GM12878 (cell line): ENCODE measurements around the gene ATXN1. TPM values are rescaled to one million over a fixed set of nuclear protein-coding genes. Genes with fewer than 3 reads are reported as not detected.

Experiments
- ATAC-seq: fragments of 200-7000 bp; cut with Tn5 transposase; 3 replicates; pipeline ENCODE4 v1.9.1; 2020; ENCODE audit warnings: mild to moderate bottlenecking, moderate library complexity
- BruUV-seq: library from RNA; stranded (reverse); fragments of 400-500 nt; replicated peaks from 2 replicates; lab custom pipeline; 2021; lab: Mats Ljungman, UMichigan
- CTCF ChIA-PET: fragments of 300-600 bp; sonication (Branson Sonifier 250); formaldehyde crosslinking; extraction: SDS; loops from one replicate; lab custom pipeline; 2021; ENCODE audit warnings: inconsistent platforms; lab: Yijun Ruan, JAX
- POLR2A ChIA-PET: fragments of 350-600 bp; formaldehyde crosslinking; extraction: SDS; loops from one replicate; lab custom pipeline; 2021; ENCODE audit warnings: inconsistent platforms; lab: Charles Lee
- RAD21 ChIA-PET: fragments of 300-600 bp; sonication (Branson Sonifier 250); formaldehyde crosslinking; loops from one replicate; lab custom pipeline; 2023; ENCODE audit warnings: antibody characterized with exemption; ENCODE audit not compliant: unreplicated experiment; lab: Charles Lee
- SMC1A ChIA-PET: fragments of 300-600 bp; sonication (Branson Sonifier 250); formaldehyde crosslinking; loops from one replicate; lab custom pipeline; 2023; ENCODE audit not compliant: unreplicated experiment, uncharacterized antibody; lab: Charles Lee
- DNase-seq: peaks from one replicate; pipeline ENCODE4 v3.0.0-alpha.2; 2011; ENCODE audit warnings: low read depth, low spot score
- FAIRE-seq: peaks from 3 replicates; lab custom pipeline; 2011; peaks lifted over from hg19 to GRCh38; lab: Jason Lieb, UNC
- H2AFZ ChIP-seq: 2 replicates; pipeline ENCODE4 v1.6.0; 2011; ENCODE audit warnings: low read depth, low read length, control low read depth; ENCODE audit not compliant: control insufficient read depth
- H3K27ac ChIP-seq: 2 replicates; pipeline ENCODE4 v1.5.1; 2011; ENCODE audit warnings: control low read depth; ENCODE audit not compliant: control insufficient read depth, insufficient read depth
- H3K27me3 ChIP-seq, 2 experiments: replicated peaks in 1 of 2; 2 replicates each; pipeline versions ENCODE4 v1.6.0 to v1.6.1; 2011; ENCODE audit warnings: low read length in 1 of 2; ENCODE audit not compliant: control insufficient read depth in 2 of 2, insufficient read depth in 2 of 2
- H3K36me3 ChIP-seq, 2 experiments: 2 replicates each; pipeline ENCODE4 v1.5.1; 2011; ENCODE audit warnings: low read length in 1 of 2; ENCODE audit not compliant: control insufficient read depth in 2 of 2, insufficient read depth in 2 of 2
- H3K4me1 ChIP-seq: 2 replicates; pipeline ENCODE4 v1.6.1; 2011; ENCODE audit warnings: mild to moderate bottlenecking, low read length, moderate library complexity, mixed read lengths; ENCODE audit not compliant: control insufficient read depth, insufficient read depth
- H3K4me2 ChIP-seq: 2 replicates; pipeline ENCODE4 v1.6.0; 2011; ENCODE audit warnings: control low read depth; ENCODE audit not compliant: control insufficient read depth, insufficient read depth
- H3K4me3 ChIP-seq: fragments of 200-600 bp; sonication (generic); 2 replicates; pipeline ENCODE4 v1.5.1; 2016
- H3K79me2 ChIP-seq: 2 replicates; pipeline ENCODE4 v1.6.0; 2011; ENCODE audit warnings: low read length; ENCODE audit not compliant: control insufficient read depth, insufficient read depth
- H3K9ac ChIP-seq: 2 replicates; pipeline ENCODE4 v1.8.0; 2011; ENCODE audit warnings: low read length, control low read depth, mixed read lengths; ENCODE audit not compliant: control insufficient read depth, insufficient read depth
- H3K9me3 ChIP-seq: replicated peaks from 3 replicates; pipeline ENCODE4 v1.5.1; 2011; ENCODE audit warnings: mild to moderate bottlenecking, low read length; ENCODE audit not compliant: control insufficient read depth, insufficient read depth
- H4K20me1 ChIP-seq: 2 replicates; pipeline ENCODE4 v1.6.0; 2011; ENCODE audit not compliant: control insufficient read depth, insufficient read depth
- BCLAF1 ChIP-seq: fragments of 450-650 bp; IDR thresholded peaks from 2 replicates; pipeline ENCODE4 v1.6.1; 2017; ENCODE audit warnings: antibody characterized with exemption, mild to moderate bottlenecking, moderate library complexity
- CREB1 ChIP-seq: IDR thresholded peaks from 2 replicates; pipeline ENCODE4 v1.6.1; 2012; ENCODE audit warnings: low read depth, mild to moderate bottlenecking, inconsistent platforms
- E4F1 ChIP-seq: fragments of 450-650 bp; IDR thresholded peaks from 2 replicates; pipeline ENCODE4 v1.6.1; 2018; ENCODE audit warnings: borderline replicate concordance, mild to moderate bottlenecking; ENCODE audit not compliant: partially characterized antibody
- IRF4 ChIP-seq: IDR thresholded peaks from 2 replicates; pipeline ENCODE4 v1.6.1; 2011; ENCODE audit warnings: low read depth, low read length
- MXI1 ChIP-seq: fragments of 150-350 bp; IDR thresholded peaks from 2 replicates; pipeline ENCODE4 v1.6.1; 2011; ENCODE audit warnings: low read depth, mild to moderate bottlenecking, inconsistent platforms, low read length, improper control_type of control experiment
- NFIC ChIP-seq: IDR thresholded peaks from 2 replicates; pipeline ENCODE4 v1.6.1; 2012; ENCODE audit warnings: low read depth, mild to moderate bottlenecking, inconsistent platforms, low read length, moderate library complexity
- PML ChIP-seq: IDR thresholded peaks from 2 replicates; pipeline ENCODE4 v1.6.1; 2012; ENCODE audit warnings: low read length, inconsistent platforms
- SUPT20H ChIP-seq: IDR thresholded peaks from 2 replicates; pipeline ENCODE4 v1.6.1; 2011; ENCODE audit warnings: low read depth, mild to moderate bottlenecking, low read length, moderate library complexity, borderline replicate concordance; ENCODE audit not compliant: control insufficient read depth
- TCF7 ChIP-seq: IDR thresholded peaks from 2 replicates; pipeline ENCODE4 v1.6.1; 2014; ENCODE audit warnings: antibody characterized with exemption, borderline replicate concordance
- WGBS: methylation state at CpG from one replicate; pipeline ENCODE4 v1.1.6; 2016; ENCODE audit warnings: low lambda C conversion rate; ENCODE audit not compliant: insufficient replicate concordance, insufficient coverage; ENCODE audit errors: missing lambda C conversion rate; 5-methylcytosine and 5-hydroxymethylcytosine counted together
- in situ Hi-C: fragments of 300-500 bp; cut with MboI; formaldehyde crosslinking; loops from 9 replicates; pipeline ENCODE4 v1.14.3; 2018; ENCODE audit warnings: mixed read lengths
- intact Hi-C: fragments of 100-400 bp; cut with micrococcal nuclease; formaldehyde crosslinking; loops from one replicate; pipeline ENCODE4 v1.14.2; 2022; ENCODE audit not compliant: unreplicated experiment
- polyA plus RNA-seq, 11 experiments: library from polyadenylated mRNA; depleted of rRNA in 4 of 11; unstranded in 6 of 11; stranded (reverse) in 5 of 11; fragments of >200 nt; fragmentation: Nextera tagmentation in 4 of 11; fragmentation: Illumina TruSeq in 1 of 11; extraction: Ambion mirVana in 4 of 11; extraction: Trizol in 1 of 11; gene quantifications; 1 replicate in 1 of 11; 2 replicates in 10 of 11; pipeline versions ENCODE4 v1.2.1 to v1.2.3, GENCODE V29; 2011 to 2016; ENCODE audit warnings: inconsistent platforms in 2 of 11, missing spikeins in 2 of 11, low read depth in 1 of 11
- total RNA-seq, 4 experiments: library from RNA; depleted of rRNA in 3 of 4; stranded (reverse); fragments of >200 nt in 3 of 4; fragmentation: Illumina TruSeq in 1 of 4; extraction: Trizol in 1 of 4; gene quantifications; 2 replicates each; pipeline versions ENCODE4 v1.2.1 to v1.2.3, GENCODE V29; 2013 to 2021

The ATXN1 gene
- total and polyA plus RNA-seq, 10 of the 15 experiments (the other 5 are each of a cell fraction or from before 2014, with no cell fraction given), result 12.2 to 51.2 (median 20.5) TPM

- ATAC-seq (no peak), DNase-seq (no peak)
- in situ Hi-C loops (no loop called here), intact Hi-C loops (no loop called here)
- H3K9me3 ChIP-seq, result no peaks in the 10 kb centered on the region
- SMC1A ChIA-PET, result interaction anchor here (1.4 kb wide), 1 partner anchor 11 kb away, joined by 3 read pairs; no protein-coding TSS in a partner anchor
- no peak overlapping the region for H3K27ac ChIP-seq
- no peaks in the 10 kb centered on the region for H3K79me2 ChIP-seq
- H3K4me2 ChIP-seq, result no peak overlapping the region
- H4K20me1 ChIP-seq, result no peaks in the 10 kb centered on the region
- H3K4me3 ChIP-seq, result no peak overlapping the region
- POLR2A ChIA-PET, result interaction anchor here (0.6 kb wide), 1 partner anchor 775 kb away, joined by 3 read pairs; no protein-coding TSS in a partner anchor
- 28% methylated on average over 1 of the region's 1 CpG for WGBS
- H3K4me1 ChIP-seq, result no peaks in the 10 kb centered on the region
- RAD21 ChIA-PET, result interaction anchor here (1.2 kb wide), 1 partner anchor 239 kb away, joined by 3 read pairs; no protein-coding TSS in a partner anchor
- no TSS peak for BruUV-seq
- CTCF ChIA-PET, result interaction anchor here (1.0 kb wide), 1 partner anchor 59 kb away, joined by 4 read pairs; no protein-coding TSS in a partner anchor
- no peaks in the 10 kb centered on the region for H3K36me3 ChIP-seq
- no peak overlapping the region for H3K9ac ChIP-seq
- no peak overlapping the region for H2AFZ ChIP-seq
- no peaks in the 10 kb centered on the region for H3K27me3 ChIP-seq
- TF ChIP-seq NFIC, result no peak
- TF ChIP-seq E4F1, result no peak
- TF ChIP-seq TCF7, result no peak
- no peak for TF ChIP-seq PML
- no peak for TF ChIP-seq SUPT20H
- TF ChIP-seq BCLAF1, result no peak
- no peak for TF ChIP-seq MXI1
- TF ChIP-seq CREB1, result no peak
- no peak for TF ChIP-seq IRF4
- TF ChIP-seq, all 136 proteins: peak for 0
- no peak for FAIRE-seq
Measured at GRCh38 chr6:16570946-16571345, 190.3 kb downstream of the ATXN1 start.
